Erythroblast (primary cell): ENCODE measurements around the gene NYAP1.
"Not testable (repeated sequence)": the region's sequence is repeated elsewhere in the genome, so short reads cannot be mapped to it uniquely, and the experiment has no call there.

Source experiments
- GATA1 ChIP-seq: IDR thresholded peaks from 2 replicates; pipeline ENCODE4 v1.6.1; 2011; ENCODE audit warnings: low read depth, mild to moderate bottlenecking, control low read depth, low read length, moderate library complexity
- POLR2A ChIP-seq: IDR thresholded peaks from 2 replicates; pipeline ENCODE4 v1.6.1; 2011; ENCODE audit warnings: mild to moderate bottlenecking, low read length

- not testable (repeated sequence) for TF ChIP-seq POLR2A, GATA1
These were observed 38.3 kb downstream of the NYAP1 start for GRCh38 chr7:100521909-100522593.
